GM12878 (cell line): ENCODE measurements around the gene ARSD. TPM values are rescaled to one million over a fixed set of nuclear protein-coding genes. Genes with fewer than 3 reads are reported as not detected.
"Not testable (repeated sequence)": the region's sequence is repeated elsewhere in the genome, so short reads cannot be mapped to it uniquely, and the experiment has no call there.

Experiments
- ATAC-seq: fragments of 200-7000 bp; cut with Tn5 transposase; 3 replicates; pipeline ENCODE4 v1.9.1; 2020; ENCODE audit warnings: mild to moderate bottlenecking, moderate library complexity
- BruUV-seq: library from RNA; stranded (reverse); fragments of 400-500 nt; replicated peaks from 2 replicates; lab custom pipeline; 2021; lab: Mats Ljungman, UMichigan
- CTCF ChIA-PET: fragments of 300-600 bp; sonication (Branson Sonifier 250); formaldehyde crosslinking; extraction: SDS; loops from one replicate; lab custom pipeline; 2021; ENCODE audit warnings: inconsistent platforms; lab: Yijun Ruan, JAX
- POLR2A ChIA-PET: fragments of 350-600 bp; formaldehyde crosslinking; extraction: SDS; loops from one replicate; lab custom pipeline; 2021; ENCODE audit warnings: inconsistent platforms; lab: Charles Lee
- RAD21 ChIA-PET: fragments of 300-600 bp; sonication (Branson Sonifier 250); formaldehyde crosslinking; loops from one replicate; lab custom pipeline; 2023; ENCODE audit warnings: antibody characterized with exemption; ENCODE audit not compliant: unreplicated experiment; lab: Charles Lee
- SMC1A ChIA-PET: fragments of 300-600 bp; sonication (Branson Sonifier 250); formaldehyde crosslinking; loops from one replicate; lab custom pipeline; 2023; ENCODE audit not compliant: unreplicated experiment, uncharacterized antibody; lab: Charles Lee
- DNase-seq: peaks from one replicate; pipeline ENCODE4 v3.0.0-alpha.2; 2011; ENCODE audit warnings: low read depth, low spot score
- FAIRE-seq: peaks from 3 replicates; lab custom pipeline; 2011; peaks lifted over from hg19 to GRCh38; lab: Jason Lieb, UNC
- H2AFZ ChIP-seq: 2 replicates; pipeline ENCODE4 v1.6.0; 2011; ENCODE audit warnings: low read depth, low read length, control low read depth; ENCODE audit not compliant: control insufficient read depth
- H3K27ac ChIP-seq: 2 replicates; pipeline ENCODE4 v1.5.1; 2011; ENCODE audit warnings: control low read depth; ENCODE audit not compliant: control insufficient read depth, insufficient read depth
- H3K27me3 ChIP-seq, 2 experiments: replicated peaks in 1 of 2; 2 replicates each; pipeline versions ENCODE4 v1.6.0 to v1.6.1; 2011; ENCODE audit warnings: low read length in 1 of 2; ENCODE audit not compliant: control insufficient read depth in 2 of 2, insufficient read depth in 2 of 2
- H3K36me3 ChIP-seq, 2 experiments: 2 replicates each; pipeline ENCODE4 v1.5.1; 2011; ENCODE audit warnings: low read length in 1 of 2; ENCODE audit not compliant: control insufficient read depth in 2 of 2, insufficient read depth in 2 of 2
- H3K4me1 ChIP-seq: 2 replicates; pipeline ENCODE4 v1.6.1; 2011; ENCODE audit warnings: mild to moderate bottlenecking, low read length, moderate library complexity, mixed read lengths; ENCODE audit not compliant: control insufficient read depth, insufficient read depth
- H3K4me2 ChIP-seq: 2 replicates; pipeline ENCODE4 v1.6.0; 2011; ENCODE audit warnings: control low read depth; ENCODE audit not compliant: control insufficient read depth, insufficient read depth
- H3K4me3 ChIP-seq: fragments of 200-600 bp; sonication (generic); 2 replicates; pipeline ENCODE4 v1.5.1; 2016
- H3K79me2 ChIP-seq: 2 replicates; pipeline ENCODE4 v1.6.0; 2011; ENCODE audit warnings: low read length; ENCODE audit not compliant: control insufficient read depth, insufficient read depth
- H3K9ac ChIP-seq: 2 replicates; pipeline ENCODE4 v1.8.0; 2011; ENCODE audit warnings: low read length, control low read depth, mixed read lengths; ENCODE audit not compliant: control insufficient read depth, insufficient read depth
- H3K9me3 ChIP-seq: replicated peaks from 3 replicates; pipeline ENCODE4 v1.5.1; 2011; ENCODE audit warnings: mild to moderate bottlenecking, low read length; ENCODE audit not compliant: control insufficient read depth, insufficient read depth
- H4K20me1 ChIP-seq: 2 replicates; pipeline ENCODE4 v1.6.0; 2011; ENCODE audit not compliant: control insufficient read depth, insufficient read depth
- POLR2AphosphoS5 ChIP-seq: IDR thresholded peaks from 2 replicates; pipeline ENCODE4 v1.6.1; 2011; ENCODE audit warnings: mild to moderate bottlenecking, low read length, inconsistent platforms
- RAD51 ChIP-seq: fragments of 450-650 bp; IDR thresholded peaks from 2 replicates; pipeline ENCODE4 v1.6.1; 2016; ENCODE audit warnings: moderate library complexity, mild to moderate bottlenecking, inconsistent platforms
- RFX5 ChIP-seq: IDR thresholded peaks from 2 replicates; pipeline ENCODE4 v1.6.1; 2011; ENCODE audit warnings: low read depth, low read length, improper control_type of control experiment
- SUPT20H ChIP-seq: IDR thresholded peaks from 2 replicates; pipeline ENCODE4 v1.6.1; 2011; ENCODE audit warnings: low read depth, mild to moderate bottlenecking, low read length, moderate library complexity, borderline replicate concordance; ENCODE audit not compliant: control insufficient read depth
- WGBS: methylation state at CpG from one replicate; pipeline ENCODE4 v1.1.6; 2016; ENCODE audit warnings: low lambda C conversion rate; ENCODE audit not compliant: insufficient replicate concordance, insufficient coverage; ENCODE audit errors: missing lambda C conversion rate; 5-methylcytosine and 5-hydroxymethylcytosine counted together
- in situ Hi-C: fragments of 300-500 bp; cut with MboI; formaldehyde crosslinking; loops from 9 replicates; pipeline ENCODE4 v1.14.3; 2018; ENCODE audit warnings: mixed read lengths
- intact Hi-C: fragments of 100-400 bp; cut with micrococcal nuclease; formaldehyde crosslinking; loops from one replicate; pipeline ENCODE4 v1.14.2; 2022; ENCODE audit not compliant: unreplicated experiment
- polyA plus RNA-seq, 11 experiments: library from polyadenylated mRNA; depleted of rRNA in 4 of 11; unstranded in 6 of 11; stranded (reverse) in 5 of 11; fragments of >200 nt; fragmentation: Nextera tagmentation in 4 of 11; fragmentation: Illumina TruSeq in 1 of 11; extraction: Ambion mirVana in 4 of 11; extraction: Trizol in 1 of 11; gene quantifications; 1 replicate in 1 of 11; 2 replicates in 10 of 11; pipeline versions ENCODE4 v1.2.1 to v1.2.3, GENCODE V29; 2011 to 2016; ENCODE audit warnings: inconsistent platforms in 2 of 11, missing spikeins in 2 of 11, low read depth in 1 of 11
- total RNA-seq, 4 experiments: library from RNA; depleted of rRNA in 3 of 4; stranded (reverse); fragments of >200 nt in 3 of 4; fragmentation: Illumina TruSeq in 1 of 4; extraction: Trizol in 1 of 4; gene quantifications; 2 replicates each; pipeline versions ENCODE4 v1.2.1 to v1.2.3, GENCODE V29; 2013 to 2021
- TF ChIP-seq, protein P1 (sequence below): IDR thresholded peaks from 2 replicates; pipeline ENCODE4 v1.6.1; 2012; ENCODE audit warnings: improper control_type of control experiment, low read depth, low read length; ENCODE audit not compliant: insufficient replicate concordance

Gene ARSD
- total and polyA plus RNA-seq, 10 of the 15 experiments (the other 5 are each of a cell fraction or from before 2014, with no cell fraction given), result 0.05 to 1.5 (median 0.43) TPM

GRCh38 chrX:2898846-2899512, 30.2 kb downstream of the ARSD start:
- SMC1A ChIA-PET, result no interaction called here
- no peak for FAIRE-seq
- no peaks in the 10 kb centered on the region for H3K36me3 ChIP-seq
- H2AFZ ChIP-seq, result no peak overlapping the region
- H3K4me1 ChIP-seq, result no peaks in the 10 kb centered on the region
- ATAC-seq, result no peak
- WGBS, result 56% methylated on average over 13 of the region's 13 CpGs
- no peak overlapping the region for H3K27ac ChIP-seq
- POLR2A ChIA-PET, result no interaction called here
- H3K4me2 ChIP-seq, result no peak overlapping the region
- H3K27me3 ChIP-seq, result no peaks in the 10 kb centered on the region
- no peaks in the 10 kb centered on the region; the same call in 1 of the 3 replicates for H3K9me3 ChIP-seq
- no peaks in the 10 kb centered on the region for H3K79me2 ChIP-seq
- no peak overlapping the region for H3K9ac ChIP-seq
- intact Hi-C loops, result no loop called here
- CTCF ChIA-PET, result interaction anchor here (0.6 kb wide), 1 partner anchor 27 kb away, joined by 3 read pairs; no protein-coding TSS in a partner anchor
- RAD21 ChIA-PET, result no interaction called here
- in situ Hi-C loops, result no loop called here
- DNase-seq, result no peak
- no peak for TF ChIP-seq SUPT20H
- no peak for TF ChIP-seq RFX5
- TF ChIP-seq, protein P1, sequence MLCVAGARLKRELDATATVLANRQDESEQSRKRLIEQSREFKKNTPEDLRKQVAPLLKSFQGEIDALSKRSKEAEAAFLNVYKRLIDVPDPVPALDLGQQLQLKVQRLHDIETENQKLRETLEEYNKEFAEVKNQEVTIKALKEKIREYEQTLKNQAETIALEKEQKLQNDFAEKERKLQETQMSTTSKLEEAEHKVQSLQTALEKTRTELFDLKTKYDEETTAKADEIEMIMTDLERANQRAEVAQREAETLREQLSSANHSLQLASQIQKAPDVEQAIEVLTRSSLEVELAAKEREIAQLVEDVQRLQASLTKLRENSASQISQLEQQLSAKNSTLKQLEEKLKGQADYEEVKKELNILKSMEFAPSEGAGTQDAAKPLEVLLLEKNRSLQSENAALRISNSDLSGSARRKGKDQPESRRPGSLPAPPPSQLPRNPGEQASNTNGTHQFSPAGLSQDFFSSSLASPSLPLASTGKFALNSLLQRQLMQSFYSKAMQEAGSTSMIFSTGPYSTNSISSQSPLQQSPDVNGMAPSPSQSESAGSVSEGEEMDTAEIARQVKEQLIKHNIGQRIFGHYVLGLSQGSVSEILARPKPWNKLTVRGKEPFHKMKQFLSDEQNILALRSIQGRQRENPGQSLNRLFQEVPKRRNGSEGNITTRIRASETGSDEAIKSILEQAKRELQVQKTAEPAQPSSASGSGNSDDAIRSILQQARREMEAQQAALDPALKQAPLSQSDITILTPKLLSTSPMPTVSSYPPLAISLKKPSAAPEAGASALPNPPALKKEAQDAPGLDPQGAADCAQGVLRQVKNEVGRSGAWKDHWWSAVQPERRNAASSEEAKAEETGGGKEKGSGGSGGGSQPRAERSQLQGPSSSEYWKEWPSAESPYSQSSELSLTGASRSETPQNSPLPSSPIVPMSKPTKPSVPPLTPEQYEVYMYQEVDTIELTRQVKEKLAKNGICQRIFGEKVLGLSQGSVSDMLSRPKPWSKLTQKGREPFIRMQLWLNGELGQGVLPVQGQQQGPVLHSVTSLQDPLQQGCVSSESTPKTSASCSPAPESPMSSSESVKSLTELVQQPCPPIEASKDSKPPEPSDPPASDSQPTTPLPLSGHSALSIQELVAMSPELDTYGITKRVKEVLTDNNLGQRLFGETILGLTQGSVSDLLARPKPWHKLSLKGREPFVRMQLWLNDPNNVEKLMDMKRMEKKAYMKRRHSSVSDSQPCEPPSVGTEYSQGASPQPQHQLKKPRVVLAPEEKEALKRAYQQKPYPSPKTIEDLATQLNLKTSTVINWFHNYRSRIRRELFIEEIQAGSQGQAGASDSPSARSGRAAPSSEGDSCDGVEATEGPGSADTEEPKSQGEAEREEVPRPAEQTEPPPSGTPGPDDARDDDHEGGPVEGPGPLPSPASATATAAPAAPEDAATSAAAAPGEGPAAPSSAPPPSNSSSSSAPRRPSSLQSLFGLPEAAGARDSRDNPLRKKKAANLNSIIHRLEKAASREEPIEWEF, result no peak
- no peak for TF ChIP-seq RAD51
- TF ChIP-seq POLR2AphosphoS5, result no peak
- no peaks in the 10 kb centered on the region for H4K20me1 ChIP-seq
- BruUV-seq, result no TSS peak
- H3K4me3 ChIP-seq, result no peak overlapping the region

DNA sequence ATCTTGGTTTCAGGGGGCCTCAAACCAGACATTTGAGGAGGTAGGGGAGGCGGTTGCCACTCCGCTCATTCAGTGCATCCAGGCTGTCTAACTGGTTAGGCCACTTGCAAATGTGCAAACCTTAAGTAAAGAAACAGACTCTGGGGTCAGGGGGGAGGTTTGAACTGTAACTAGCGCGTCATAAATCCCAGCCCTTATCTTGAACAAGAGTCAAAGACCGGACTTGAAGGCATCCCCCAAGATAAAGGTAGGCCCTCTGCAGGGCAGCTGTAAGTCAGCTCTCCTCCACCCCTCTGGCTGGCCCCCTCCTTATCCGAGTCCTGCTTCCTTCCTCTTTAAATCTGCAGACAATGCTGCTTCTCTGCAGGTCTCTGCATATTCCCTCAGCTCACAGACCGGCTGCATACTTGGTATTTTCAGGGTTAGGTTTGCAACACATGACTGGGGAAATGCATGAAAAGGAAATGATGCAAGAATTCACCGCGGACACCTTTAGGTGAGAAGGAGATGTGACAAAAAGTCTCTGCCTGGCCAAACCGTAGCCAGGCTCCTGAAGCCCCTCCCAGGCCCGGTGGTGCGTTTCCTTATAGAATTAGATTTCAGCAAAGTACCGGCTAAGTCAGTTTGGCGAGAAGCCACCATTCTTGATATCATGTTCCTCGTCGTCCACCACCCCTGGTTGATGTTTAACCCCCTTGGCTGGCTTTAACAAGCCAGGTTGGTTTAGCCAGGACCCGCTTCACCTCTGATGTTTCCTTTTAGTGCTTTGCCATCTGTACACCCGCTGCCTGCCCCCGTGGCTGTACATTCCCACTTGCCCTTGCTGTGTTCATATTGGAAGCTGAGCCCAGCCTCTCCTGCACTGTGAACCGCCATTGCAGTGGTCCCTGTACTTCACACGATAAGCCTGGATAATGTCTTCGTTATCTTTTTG, 31.2 kb downstream of the ARSD start:
- H4K20me1 ChIP-seq, H3K4me3 ChIP-seq, H3K4me2 ChIP-seq, FAIRE-seq, H3K27ac ChIP-seq, POLR2A ChIA-PET, in situ Hi-C loops, RAD21 ChIA-PET, SMC1A ChIA-PET, H2AFZ ChIP-seq, BruUV-seq, H3K79me2 ChIP-seq, H3K4me1 ChIP-seq, H3K36me3 ChIP-seq, CTCF ChIA-PET, H3K9me3 ChIP-seq, intact Hi-C loops, H3K9ac ChIP-seq, H3K27me3 ChIP-seq, DNase-seq: not testable (repeated sequence)
- 22% methylated on average over 22 of the region's 22 CpGs for WGBS
- ATAC-seq, result peak; percentile 75
